ENCODE results near the gene RASGRP1. TPM values are rescaled to one million over a fixed set of nuclear protein-coding genes. Genes with fewer than 3 reads are reported as not detected.

RASGRP1 gene
- total and polyA plus RNA-seq, 10 donors = 1.5 to 25.0 (median 14.6) TPM

- TF ChIP-seq POLR2A (IDR thresholded peaks at IDR 0.05) (no peak), POLR2AphosphoS5 (IDR thresholded peaks at IDR 0.05) (no peak), CTCF (IDR thresholded peaks at IDR 0.05 in 8 of 11, conservative IDR thresholded peaks at IDR 0.05 in 3 of 11) (no peak)
- no peak overlapping the region for H3K4me3 ChIP-seq
Measured at GRCh38 chr15:38461066-38461833, 103.4 kb downstream of the RASGRP1 start.

DNA sequence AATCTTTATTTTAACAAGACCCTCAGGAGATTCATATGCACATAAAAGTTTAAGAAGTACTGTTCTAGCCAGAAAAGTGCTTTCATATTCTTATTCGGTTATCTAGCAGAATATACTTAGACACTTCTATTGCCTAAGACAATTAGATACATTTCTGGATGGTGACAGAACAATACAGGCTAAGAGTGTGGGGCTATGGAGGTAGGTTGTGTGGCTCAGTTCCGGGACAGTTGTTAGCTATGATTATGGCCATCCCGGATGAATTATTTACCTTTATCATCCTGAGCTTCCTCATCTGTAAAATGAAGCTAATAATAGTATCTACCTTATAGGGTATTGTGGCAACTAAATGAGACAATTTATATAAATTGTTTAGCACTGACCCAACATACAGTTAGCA, 104.1 kb downstream of the RASGRP1 start:
- H3K27ac ChIP-seq = no peak overlapping the region
- H3K9me3 ChIP-seq = no peaks in the 10 kb centered on the region
- TF ChIP-seq CTCF (IDR thresholded peaks at IDR 0.05 in 8 of 11, conservative IDR thresholded peaks at IDR 0.05 in 3 of 11) (no peak), POLR2AphosphoS5 (IDR thresholded peaks at IDR 0.05) (no peak), POLR2A (IDR thresholded peaks at IDR 0.05) (no peak)
- intact Hi-C loops (cut with DNase I; ENCODE audit: low total_unique reads) = no loop called here
- H3K4me1 ChIP-seq = peaks cover 5 to 30% (median 18%) of the 10 kb centered on the region in 6 donors
- 85 to 97% (median 92%) methylated on average over 3 of the region's 3 CpGs for WGBS, 5 donors
- H3K36me3 ChIP-seq = peaks cover 0 to 15% (median 0%) of the 10 kb centered on the region in 6 donors
- H3K27me3 ChIP-seq (replicated peaks in 1 of 7) = no peaks in the 10 kb centered on the region
- H3K4me3 ChIP-seq = no peak overlapping the region
- DNase-seq = no peak

More at GRCh38 chr15:38461066-38461833, 103.4 kb downstream of the RASGRP1 start:
- 78 to 91% (median 87%) methylated on average over 2 of the region's 2 CpGs for WGBS, 5 donors
- H3K36me3 ChIP-seq = peaks cover 0 to 15% (median 0%) of the 10 kb centered on the region in 6 donors
- H3K9me3 ChIP-seq = no peaks in the 10 kb centered on the region
- intact Hi-C loops (cut with DNase I; ENCODE audit: low total_unique reads) = no loop called here
- DNase-seq = no peak
- H3K27me3 ChIP-seq (replicated peaks in 1 of 7) = no peaks in the 10 kb centered on the region
- H3K4me1 ChIP-seq = peaks cover 0 to 23% (median 11%) of the 10 kb centered on the region in 6 donors
- no peak overlapping the region for H3K27ac ChIP-seq

GRCh38 chr15:38459480-38459879, 105.1 kb downstream of the RASGRP1 start:
- DNase-seq = no peak

More at GRCh38 chr15:38459480-38459879, 105.1 kb downstream of the RASGRP1 start:
- no peak overlapping the region for H3K4me3 ChIP-seq
- TF ChIP-seq CTCF (IDR thresholded peaks at IDR 0.05 in 8 of 11, conservative IDR thresholded peaks at IDR 0.05 in 3 of 11) = no peak
- TF ChIP-seq POLR2AphosphoS5 (IDR thresholded peaks at IDR 0.05) = no peak
- no peak for TF ChIP-seq POLR2A (IDR thresholded peaks at IDR 0.05)
- intact Hi-C loops (cut with DNase I; ENCODE audit: low total_unique reads) = no loop called here
- H3K27me3 ChIP-seq (replicated peaks in 1 of 7) = no peaks in the 10 kb centered on the region
- H3K4me1 ChIP-seq = peaks cover 14 to 40% (median 28%) of the 10 kb centered on the region in 6 donors
- peaks cover 0 to 15% (median 0%) of the 10 kb centered on the region in 6 donors for H3K36me3 ChIP-seq
- WGBS, 5 donors = 85 to 98% (median 97%) methylated on average over 6 of the region's 6 CpGs
- H3K27ac ChIP-seq = no peak overlapping the region
- no peaks in the 10 kb centered on the region for H3K9me3 ChIP-seq
